OCI-LY1 (cell line): ENCODE measurements around the gene RASA3.

Experiments
- EZH2 ChIP-seq: fragments of 200-600 bp; sonication (generic), shearing (Covaris generic); IDR thresholded peaks from 2 replicates; pipeline ENCODE4 v1.8.0; 2017; ENCODE audit warnings: borderline replicate concordance, mixed run types, mild to moderate bottlenecking, antibody characterized with exemption, low read length, moderate library complexity, mixed read lengths
- TF ChIP-seq, protein P1 (sequence below): fragments of 200-600 bp; sonication (generic), shearing (Covaris generic); IDR thresholded peaks from 2 replicates; pipeline ENCODE4 v1.5.1; 2017; ENCODE audit warnings: mild to moderate bottlenecking, antibody characterized with exemption, low read length, moderate library complexity, mixed read lengths

DNA sequence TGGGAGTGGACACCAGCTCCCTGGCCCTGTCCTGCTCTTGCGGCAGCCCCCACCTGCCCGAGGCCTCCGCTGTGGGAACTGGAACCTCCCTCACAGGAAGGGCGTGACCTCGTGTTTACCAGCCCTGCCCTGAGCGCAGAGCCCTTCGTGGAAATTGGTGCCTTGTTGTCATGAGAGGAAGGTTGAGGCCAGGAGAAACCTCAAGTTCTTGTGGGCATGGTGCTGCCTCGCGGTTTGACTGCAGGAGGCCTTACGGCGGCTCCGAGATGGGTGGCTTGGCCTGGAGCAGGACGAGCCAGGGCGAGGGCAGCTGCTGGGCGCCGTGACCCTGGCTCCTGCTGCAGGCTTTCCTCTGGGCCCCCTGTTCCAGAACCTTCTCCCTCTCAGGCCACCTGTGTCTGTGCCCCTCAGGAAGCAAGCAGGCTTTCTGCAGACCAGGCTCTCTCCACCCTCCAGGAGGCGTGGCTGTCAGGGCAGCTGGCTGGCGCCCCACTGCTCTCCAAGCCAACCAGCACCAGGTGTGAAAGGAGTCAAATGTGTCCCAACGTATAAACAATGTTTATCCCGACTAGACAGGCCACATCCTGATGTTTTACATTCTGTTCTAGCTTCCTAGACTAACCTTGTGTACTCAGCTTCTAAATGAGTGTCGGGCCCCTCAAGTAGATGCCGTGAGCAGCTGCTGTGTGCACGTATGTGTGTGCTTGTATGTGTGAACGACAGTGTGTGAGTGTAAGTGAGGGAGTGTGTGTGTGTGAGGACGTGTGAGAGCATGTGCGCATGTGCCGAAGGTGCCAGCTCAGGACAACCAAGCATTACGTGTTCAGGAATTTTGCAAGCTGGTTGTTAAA lies 10.4 kb upstream of the RASA3 start:
- TF ChIP-seq, protein P1, sequence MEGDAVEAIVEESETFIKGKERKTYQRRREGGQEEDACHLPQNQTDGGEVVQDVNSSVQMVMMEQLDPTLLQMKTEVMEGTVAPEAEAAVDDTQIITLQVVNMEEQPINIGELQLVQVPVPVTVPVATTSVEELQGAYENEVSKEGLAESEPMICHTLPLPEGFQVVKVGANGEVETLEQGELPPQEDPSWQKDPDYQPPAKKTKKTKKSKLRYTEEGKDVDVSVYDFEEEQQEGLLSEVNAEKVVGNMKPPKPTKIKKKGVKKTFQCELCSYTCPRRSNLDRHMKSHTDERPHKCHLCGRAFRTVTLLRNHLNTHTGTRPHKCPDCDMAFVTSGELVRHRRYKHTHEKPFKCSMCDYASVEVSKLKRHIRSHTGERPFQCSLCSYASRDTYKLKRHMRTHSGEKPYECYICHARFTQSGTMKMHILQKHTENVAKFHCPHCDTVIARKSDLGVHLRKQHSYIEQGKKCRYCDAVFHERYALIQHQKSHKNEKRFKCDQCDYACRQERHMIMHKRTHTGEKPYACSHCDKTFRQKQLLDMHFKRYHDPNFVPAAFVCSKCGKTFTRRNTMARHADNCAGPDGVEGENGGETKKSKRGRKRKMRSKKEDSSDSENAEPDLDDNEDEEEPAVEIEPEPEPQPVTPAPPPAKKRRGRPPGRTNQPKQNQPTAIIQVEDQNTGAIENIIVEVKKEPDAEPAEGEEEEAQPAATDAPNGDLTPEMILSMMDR: no peak
- no peak for TF ChIP-seq EZH2
